GM12878 (cell line): Measurements from ENCODE around the gene ARHGAP19. TPM values are rescaled to one million over a fixed set of nuclear protein-coding genes. Genes with fewer than 3 reads are reported as not detected.

ENCODE experiments used
- ATF3 ChIP-seq: IDR thresholded peaks from 2 replicates; pipeline ENCODE4 v1.6.1; 2011; ENCODE audit warnings: low read depth, mild to moderate bottlenecking, low read length, moderate library complexity, borderline replicate concordance; ENCODE audit errors: extremely low read depth
- BACH1 ChIP-seq: fragments of 450-650 bp; IDR thresholded peaks from 2 replicates; pipeline ENCODE4 v1.6.1; 2017; ENCODE audit warnings: mild to moderate bottlenecking, borderline replicate concordance
- CEBPZ ChIP-seq: fragments of 150-350 bp; IDR thresholded peaks from 2 replicates; pipeline ENCODE4 v1.6.1; 2016; ENCODE audit warnings: low read depth, low read length
- EGR1 ChIP-seq, 2 experiments: IDR thresholded peaks; 1 replicate in 1 of 2; 2 replicates in 1 of 2; pipeline ENCODE4 v1.6.1; 2011 to 2012; ENCODE audit warnings: low read depth in 2 of 2, low read length in 2 of 2, borderline replicate concordance in 1 of 2, mild to moderate bottlenecking in 1 of 2, moderate library complexity in 1 of 2
- HDAC6 ChIP-seq: fragments of 200-600 bp; sonication (generic); IDR thresholded peaks from one replicate; pipeline ENCODE4 v1.8.0; 2017; ENCODE audit warnings: antibody characterized with exemption; ENCODE audit not compliant: unreplicated experiment
- IRF4 ChIP-seq: IDR thresholded peaks from 2 replicates; pipeline ENCODE4 v1.6.1; 2011; ENCODE audit warnings: low read depth, low read length
- NR2F1 ChIP-seq: fragments of 450-650 bp; conservative IDR thresholded peaks from 2 replicates; pipeline ENCODE4 v1.6.1; 2017; ENCODE audit warnings: mild to moderate bottlenecking
- POU2F2 ChIP-seq: IDR thresholded peaks from 3 replicates; pipeline ENCODE4 v1.6.1; 2011; ENCODE audit warnings: low read depth, mild to moderate bottlenecking, low read length, borderline replicate concordance
- SIN3A ChIP-seq: IDR thresholded peaks from 2 replicates; pipeline ENCODE4 v1.6.1; 2012; ENCODE audit warnings: low read depth, low read length, improper control_type of control experiment
- SMAD1 ChIP-seq: fragments of 450-650 bp; IDR thresholded peaks from 2 replicates; pipeline ENCODE4 v1.6.1; 2018; ENCODE audit warnings: mild to moderate bottlenecking, low read depth; ENCODE audit not compliant: partially characterized antibody
- SMARCA5 ChIP-seq: fragments of 450-650 bp; IDR thresholded peaks from 2 replicates; pipeline ENCODE4 v1.6.1; 2017; ENCODE audit warnings: mild to moderate bottlenecking
- STAT1 ChIP-seq: fragments of 450-650 bp; conservative IDR thresholded peaks from 2 replicates; pipeline ENCODE4 v1.6.1; 2014; ENCODE audit warnings: antibody characterized with exemption, mild to moderate bottlenecking
- ZNF207 ChIP-seq: fragments of 450-650 bp; IDR thresholded peaks from 2 replicates; pipeline ENCODE4 v1.6.1; 2014; ENCODE audit warnings: antibody characterized with exemption, mild to moderate bottlenecking, borderline replicate concordance
- ZNF592 ChIP-seq: fragments of 450-650 bp; IDR thresholded peaks from 2 replicates; pipeline ENCODE4 v1.6.1; 2017; ENCODE audit warnings: mild to moderate bottlenecking, moderate library complexity
- polyA plus RNA-seq, 11 experiments: library from polyadenylated mRNA; depleted of rRNA in 4 of 11; unstranded in 6 of 11; stranded (reverse) in 5 of 11; fragments of >200 nt; fragmentation: Nextera tagmentation in 4 of 11; fragmentation: Illumina TruSeq in 1 of 11; extraction: Ambion mirVana in 4 of 11; extraction: Trizol in 1 of 11; gene quantifications; 1 replicate in 1 of 11; 2 replicates in 10 of 11; pipeline versions ENCODE4 v1.2.1 to v1.2.3, GENCODE V29; 2011 to 2016; ENCODE audit warnings: inconsistent platforms in 2 of 11, missing spikeins in 2 of 11, low read depth in 1 of 11
- total RNA-seq, 4 experiments: library from RNA; depleted of rRNA in 3 of 4; stranded (reverse); fragments of >200 nt in 3 of 4; fragmentation: Illumina TruSeq in 1 of 4; extraction: Trizol in 1 of 4; gene quantifications; 2 replicates each; pipeline versions ENCODE4 v1.2.1 to v1.2.3, GENCODE V29; 2013 to 2021

ARHGAP19 gene
- total and polyA plus RNA-seq, 10 of the 15 experiments (the other 5 are each of a cell fraction or from before 2014, with no cell fraction given) = 13.3 to 40.7 (median 22.6) TPM

- TF ChIP-seq ZNF592 = no peak
- no peak for TF ChIP-seq CEBPZ
- TF ChIP-seq STAT1 = no peak
- no peak for TF ChIP-seq BACH1
- no peak for TF ChIP-seq SMAD1
- no peak for TF ChIP-seq SMARCA5
- TF ChIP-seq IRF4 = no peak
- TF ChIP-seq ATF3 = no peak
- no peak for TF ChIP-seq EGR1 (IDR thresholded peaks at IDR 0.05; ENCODE audit: borderline replicate concordance in 1 of 2, low read depth in 2 of 2, low read length in 2 of 2)
- no peak for TF ChIP-seq POU2F2
- no peak for TF ChIP-seq SIN3A
- no peak for TF ChIP-seq HDAC6
- TF ChIP-seq NR2F1 = no peak
- TF ChIP-seq ZNF207 = no peak
- TF ChIP-seq, all 136 proteins: peak for 0
These were observed 113.1 kb downstream of the ARHGAP19 start (continued) for GRCh38 chr10:97179311-97179710.
